Bronchial epithelial cell (primary cell): ENCODE data around the gene CELF4. TPM values are rescaled to one million over a fixed set of nuclear protein-coding genes. Genes with fewer than 3 reads are reported as not detected.

Experiments
- DNase-seq: peaks from one replicate; pipeline ENCODE4 v3.0.0-alpha.2; 2010; ENCODE audit warnings: low read depth
- FAIRE-seq: peaks from 2 replicates; lab custom pipeline; 2011; peaks lifted over from hg19 to GRCh38; lab: Jason Lieb, UNC
- H3K27me3 ChIP-seq: 2 replicates; pipeline ENCODE4 v1.5.1; 2011; ENCODE audit warnings: low read length; ENCODE audit not compliant: control insufficient read depth, insufficient read depth
- H3K36me3 ChIP-seq: 2 replicates; pipeline ENCODE4 v1.5.1; 2011; ENCODE audit warnings: low read length; ENCODE audit not compliant: control insufficient read depth, insufficient read depth
- H3K4me3 ChIP-seq: 2 replicates; pipeline ENCODE4 v1.5.1; 2011; ENCODE audit warnings: mild to moderate bottlenecking, low read depth, low read length, control low read depth
- total RNA-seq: library from RNA; depleted of rRNA; stranded (reverse); fragments of >200 nt; gene quantifications from 2 replicates; pipeline ENCODE4 v1.2.1, GENCODE V29; 2014
- TF ChIP-seq, protein P1 (sequence below): IDR thresholded peaks from 2 replicates; pipeline ENCODE4 v1.5.1; 2011; ENCODE audit warnings: mild to moderate bottlenecking, moderate library complexity, low read length, control low read depth, inconsistent platforms; ENCODE audit not compliant: insufficient read depth, severe bottlenecking

Gene CELF4
- total RNA-seq, 1 donor from 2014 or later, result not detected

DNA sequence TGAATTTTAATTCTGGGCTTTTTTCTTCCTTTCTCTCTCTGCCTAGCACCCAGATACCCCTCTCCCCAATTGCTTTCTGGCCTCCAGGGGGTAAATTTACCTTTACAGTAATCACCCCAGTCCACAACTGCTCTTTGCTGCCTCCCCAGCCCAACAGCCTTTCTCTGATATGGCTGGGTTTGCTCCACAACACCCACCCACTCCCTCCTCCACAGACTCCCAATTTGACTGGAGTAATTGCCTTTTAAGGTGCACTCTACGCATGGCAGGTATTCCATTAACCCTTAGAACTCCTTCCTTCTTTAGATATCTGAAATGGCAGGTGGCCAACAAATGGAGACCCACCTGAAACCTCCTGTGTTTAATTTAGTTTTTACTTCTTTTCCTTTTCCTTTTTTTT is 3.6 kb downstream of the CELF4 start:
- peaks cover 13% of the 10 kb centered on the region for H3K27me3 ChIP-seq
- TF ChIP-seq, protein P1, sequence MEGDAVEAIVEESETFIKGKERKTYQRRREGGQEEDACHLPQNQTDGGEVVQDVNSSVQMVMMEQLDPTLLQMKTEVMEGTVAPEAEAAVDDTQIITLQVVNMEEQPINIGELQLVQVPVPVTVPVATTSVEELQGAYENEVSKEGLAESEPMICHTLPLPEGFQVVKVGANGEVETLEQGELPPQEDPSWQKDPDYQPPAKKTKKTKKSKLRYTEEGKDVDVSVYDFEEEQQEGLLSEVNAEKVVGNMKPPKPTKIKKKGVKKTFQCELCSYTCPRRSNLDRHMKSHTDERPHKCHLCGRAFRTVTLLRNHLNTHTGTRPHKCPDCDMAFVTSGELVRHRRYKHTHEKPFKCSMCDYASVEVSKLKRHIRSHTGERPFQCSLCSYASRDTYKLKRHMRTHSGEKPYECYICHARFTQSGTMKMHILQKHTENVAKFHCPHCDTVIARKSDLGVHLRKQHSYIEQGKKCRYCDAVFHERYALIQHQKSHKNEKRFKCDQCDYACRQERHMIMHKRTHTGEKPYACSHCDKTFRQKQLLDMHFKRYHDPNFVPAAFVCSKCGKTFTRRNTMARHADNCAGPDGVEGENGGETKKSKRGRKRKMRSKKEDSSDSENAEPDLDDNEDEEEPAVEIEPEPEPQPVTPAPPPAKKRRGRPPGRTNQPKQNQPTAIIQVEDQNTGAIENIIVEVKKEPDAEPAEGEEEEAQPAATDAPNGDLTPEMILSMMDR, result no peak
- H3K4me3 ChIP-seq, result no peak overlapping the region
- DNase-seq (no peak), FAIRE-seq (no peak)
- no peaks in the 10 kb centered on the region for H3K36me3 ChIP-seq

DNA sequence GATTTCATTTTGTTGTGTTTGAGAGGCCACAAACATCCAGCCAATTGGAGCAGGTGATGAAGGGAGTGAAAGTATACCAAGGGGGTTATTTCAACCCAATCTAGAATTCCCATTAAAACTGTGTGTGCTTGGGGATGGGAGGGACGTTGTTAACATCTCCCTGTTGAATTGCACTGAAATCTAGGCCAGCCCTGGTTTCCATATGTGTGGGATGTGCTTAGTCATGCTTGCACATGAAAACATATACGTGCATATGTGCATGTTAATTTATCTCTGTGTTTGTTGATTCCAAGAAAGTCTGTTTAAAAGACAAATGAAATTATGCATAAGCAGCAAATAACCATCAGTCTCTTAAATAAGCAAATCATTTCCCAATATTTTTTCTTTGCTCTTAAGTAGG is 5.6 kb downstream of the CELF4 start:
- Histone ChIP-seq H3K4me3 (no peak overlapping the region), H3K27me3 (peaks cover 10% of the 10 kb centered on the region), H3K36me3 (no peaks in the 10 kb centered on the region)
- FAIRE-seq, result peak; percentile 28
- TF ChIP-seq, protein P1, result no peak
- no peak for DNase-seq

DNA sequence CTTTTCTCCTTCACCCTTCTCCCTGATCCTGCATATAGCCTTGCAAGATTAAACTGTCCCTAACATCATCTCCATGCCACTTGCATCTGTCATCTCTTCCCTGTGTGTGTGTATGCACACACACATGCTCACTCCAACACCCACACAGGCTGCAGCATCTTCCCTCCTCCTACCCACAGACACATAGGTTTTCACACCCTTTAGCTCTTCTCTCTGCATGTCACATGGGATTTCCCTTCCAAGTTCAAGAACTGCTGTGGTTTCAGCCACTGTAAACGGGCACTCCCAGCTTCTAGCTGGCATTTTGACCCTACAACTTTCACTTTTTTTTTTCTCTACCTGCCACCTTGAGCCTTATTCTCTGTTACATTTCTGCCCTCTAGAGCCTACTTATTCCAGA is 6.4 kb downstream of the CELF4 start:
- no peak overlapping the region for H3K4me3 ChIP-seq
- peaks cover 10% of the 10 kb centered on the region for H3K27me3 ChIP-seq
- DNase-seq (no peak), FAIRE-seq (no peak)
- TF ChIP-seq, protein P1, result no peak
- H3K36me3 ChIP-seq, result no peaks in the 10 kb centered on the region

DNA sequence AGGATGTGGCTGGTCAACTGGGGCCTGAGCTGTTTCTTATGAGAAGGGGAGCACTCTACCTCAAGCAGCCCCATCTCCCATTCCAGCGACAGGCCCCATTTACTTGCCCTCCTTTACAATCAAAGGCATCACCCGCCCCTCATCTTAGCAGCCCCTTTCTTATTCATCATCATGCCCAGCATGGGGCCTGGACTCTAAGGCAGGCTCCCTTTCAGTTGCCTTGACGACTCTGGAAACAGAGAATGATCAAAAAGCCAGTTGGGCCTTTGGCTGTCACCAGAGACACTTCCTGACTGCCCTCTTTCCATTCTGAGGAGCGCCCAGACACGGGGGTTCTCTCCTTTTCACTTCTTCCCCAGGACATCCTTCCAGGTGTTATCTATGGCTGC is 11.2 kb downstream of the CELF4 start:
- FAIRE-seq (no peak), DNase-seq (no peak)
- H3K27me3 ChIP-seq, result peaks cover 4% of the 10 kb centered on the region
- TF ChIP-seq, protein P1, result no peak
- H3K36me3 ChIP-seq, result no peaks in the 10 kb centered on the region
- H3K4me3 ChIP-seq, result no peak overlapping the region

DNA sequence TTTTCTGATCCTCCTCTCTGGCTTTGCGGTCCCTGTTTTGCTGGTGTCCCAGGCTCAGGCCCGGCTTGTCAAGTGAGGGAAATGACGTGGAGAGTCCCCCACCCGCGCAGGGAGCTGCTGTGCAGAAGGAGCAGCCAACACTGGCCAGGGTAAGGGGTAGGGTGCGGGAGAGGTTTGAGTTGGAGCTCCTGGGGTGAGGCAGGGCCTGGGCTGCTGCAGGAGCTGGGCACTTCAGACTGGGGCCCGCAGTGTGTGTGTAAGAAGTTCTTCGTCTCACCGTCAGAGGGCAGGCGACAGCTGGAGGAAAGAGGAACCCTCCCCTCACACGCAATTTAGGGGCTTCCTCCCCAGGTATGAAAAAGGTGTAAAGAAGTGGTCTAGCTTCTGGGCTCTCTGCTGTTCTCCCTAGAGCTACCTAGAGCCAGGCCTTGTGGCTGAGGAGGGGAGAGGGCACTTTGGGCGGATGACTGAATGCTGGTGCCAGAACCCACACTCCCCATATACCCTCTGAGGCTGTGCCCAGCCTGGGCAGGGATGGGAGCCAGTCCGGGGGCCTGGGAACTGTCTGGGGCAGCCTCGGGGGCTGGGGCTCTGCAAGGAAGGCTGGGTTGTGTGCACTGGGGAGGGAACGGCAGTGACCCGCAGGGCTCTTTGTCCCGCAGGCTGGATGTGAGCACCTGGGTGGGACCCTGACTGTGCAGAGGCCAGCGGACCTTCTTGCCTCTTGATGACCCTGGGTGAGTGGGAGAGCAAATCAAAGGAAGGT is 11.8 kb downstream of the CELF4 start:
- no peak for FAIRE-seq
- peaks cover 1% of the 10 kb centered on the region for H3K27me3 ChIP-seq

More for the DNA sequence above, 11.8 kb downstream of the CELF4 start:
- H3K36me3 ChIP-seq, result no peaks in the 10 kb centered on the region
- TF ChIP-seq, protein P1, result peak; percentile 48
- no peak overlapping the region for H3K4me3 ChIP-seq
- no peak for DNase-seq
